Measurements from ENCODE around the gene CDH20.

The CDH20 gene

DNA sequence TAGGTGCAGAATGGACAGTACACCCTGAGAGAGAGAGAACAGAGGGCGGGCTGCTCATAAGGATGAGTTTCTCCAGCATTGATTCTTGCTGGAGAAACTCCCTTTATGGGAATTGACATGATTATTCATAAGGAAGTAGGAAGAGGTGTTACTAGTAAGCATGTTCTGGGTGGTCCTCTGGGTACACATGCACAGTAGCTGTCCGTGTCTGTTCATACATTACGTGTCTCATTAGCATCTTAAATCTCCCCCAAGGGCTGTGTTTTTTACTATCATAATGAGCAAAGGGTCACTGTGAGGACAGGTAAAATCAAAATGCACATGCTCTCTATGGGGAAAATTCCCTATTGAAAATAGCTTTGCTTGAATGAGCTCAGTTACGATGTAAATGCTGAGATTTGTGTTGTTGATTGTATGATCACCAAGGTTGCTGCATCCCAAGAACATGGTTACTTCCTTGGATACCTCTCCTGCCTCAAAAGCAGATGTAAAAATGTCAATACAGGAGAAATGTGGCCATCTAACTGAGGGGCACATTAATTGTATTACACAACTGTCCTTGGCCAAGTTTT, 238.9 kb downstream of the CDH20 start:
- no peaks in the 10 kb centered on the region for H3K9me3 ChIP-seq (ENCODE audit: control insufficient read depth, insufficient read depth, low read depth, low read length)
- no peak overlapping the region for H3K4me3 ChIP-seq (ENCODE audit: low read depth, low read length)
- ChIA-PET CTCF (no interaction called here), POLR2A (no interaction called here)
- no peaks in the 10 kb centered on the region for H3K4me1 ChIP-seq (ENCODE audit: control insufficient read depth, insufficient read depth, low read length)
- H3K27ac ChIP-seq (ENCODE audit: extremely low read depth, low read depth, low read length) = no peak overlapping the region
- TF ChIP-seq SALL2 (tag by site-specific recombination; IDR thresholded peaks at IDR 0.05; ENCODE audit: borderline replicate concordance) (no peak), ZNF133 (tag by site-specific recombination; IDR thresholded peaks at IDR 0.05) (no peak), MYNN (tag by site-specific recombination; IDR thresholded peaks at IDR 0.05; ENCODE audit: borderline replicate concordance) (no peak), YY2 (tag by site-specific recombination; IDR thresholded peaks at IDR 0.05) (no peak), ZNF747 (tag by site-specific recombination; IDR thresholded peaks at IDR 0.05) (no peak)
- TF ChIP-seq, protein P1, sequence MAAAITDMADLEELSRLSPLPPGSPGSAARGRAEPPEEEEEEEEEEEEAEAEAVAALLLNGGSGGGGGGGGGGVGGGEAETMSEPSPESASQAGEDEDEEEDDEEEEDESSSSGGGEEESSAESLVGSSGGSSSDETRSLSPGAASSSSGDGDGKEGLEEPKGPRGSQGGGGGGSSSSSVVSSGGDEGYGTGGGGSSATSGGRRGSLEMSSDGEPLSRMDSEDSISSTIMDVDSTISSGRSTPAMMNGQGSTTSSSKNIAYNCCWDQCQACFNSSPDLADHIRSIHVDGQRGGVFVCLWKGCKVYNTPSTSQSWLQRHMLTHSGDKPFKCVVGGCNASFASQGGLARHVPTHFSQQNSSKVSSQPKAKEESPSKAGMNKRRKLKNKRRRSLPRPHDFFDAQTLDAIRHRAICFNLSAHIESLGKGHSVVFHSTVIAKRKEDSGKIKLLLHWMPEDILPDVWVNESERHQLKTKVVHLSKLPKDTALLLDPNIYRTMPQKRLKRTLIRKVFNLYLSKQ (tag by site-specific recombination; IDR thresholded peaks at IDR 0.05; ENCODE audit: borderline replicate concordance) = no peak
- TF ChIP-seq, protein P2, sequence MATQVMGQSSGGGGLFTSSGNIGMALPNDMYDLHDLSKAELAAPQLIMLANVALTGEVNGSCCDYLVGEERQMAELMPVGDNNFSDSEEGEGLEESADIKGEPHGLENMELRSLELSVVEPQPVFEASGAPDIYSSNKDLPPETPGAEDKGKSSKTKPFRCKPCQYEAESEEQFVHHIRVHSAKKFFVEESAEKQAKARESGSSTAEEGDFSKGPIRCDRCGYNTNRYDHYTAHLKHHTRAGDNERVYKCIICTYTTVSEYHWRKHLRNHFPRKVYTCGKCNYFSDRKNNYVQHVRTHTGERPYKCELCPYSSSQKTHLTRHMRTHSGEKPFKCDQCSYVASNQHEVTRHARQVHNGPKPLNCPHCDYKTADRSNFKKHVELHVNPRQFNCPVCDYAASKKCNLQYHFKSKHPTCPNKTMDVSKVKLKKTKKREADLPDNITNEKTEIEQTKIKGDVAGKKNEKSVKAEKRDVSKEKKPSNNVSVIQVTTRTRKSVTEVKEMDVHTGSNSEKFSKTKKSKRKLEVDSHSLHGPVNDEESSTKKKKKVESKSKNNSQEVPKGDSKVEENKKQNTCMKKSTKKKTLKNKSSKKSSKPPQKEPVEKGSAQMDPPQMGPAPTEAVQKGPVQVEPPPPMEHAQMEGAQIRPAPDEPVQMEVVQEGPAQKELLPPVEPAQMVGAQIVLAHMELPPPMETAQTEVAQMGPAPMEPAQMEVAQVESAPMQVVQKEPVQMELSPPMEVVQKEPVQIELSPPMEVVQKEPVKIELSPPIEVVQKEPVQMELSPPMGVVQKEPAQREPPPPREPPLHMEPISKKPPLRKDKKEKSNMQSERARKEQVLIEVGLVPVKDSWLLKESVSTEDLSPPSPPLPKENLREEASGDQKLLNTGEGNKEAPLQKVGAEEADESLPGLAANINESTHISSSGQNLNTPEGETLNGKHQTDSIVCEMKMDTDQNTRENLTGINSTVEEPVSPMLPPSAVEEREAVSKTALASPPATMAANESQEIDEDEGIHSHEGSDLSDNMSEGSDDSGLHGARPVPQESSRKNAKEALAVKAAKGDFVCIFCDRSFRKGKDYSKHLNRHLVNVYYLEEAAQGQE (tag by site-specific recombination; IDR thresholded peaks at IDR 0.05) = no peak
- no peaks in the 10 kb centered on the region for H3K36me3 ChIP-seq (ENCODE audit: control insufficient read depth in 2 of 2, insufficient read depth in 1 of 2, low read length in 2 of 2)

DNA sequence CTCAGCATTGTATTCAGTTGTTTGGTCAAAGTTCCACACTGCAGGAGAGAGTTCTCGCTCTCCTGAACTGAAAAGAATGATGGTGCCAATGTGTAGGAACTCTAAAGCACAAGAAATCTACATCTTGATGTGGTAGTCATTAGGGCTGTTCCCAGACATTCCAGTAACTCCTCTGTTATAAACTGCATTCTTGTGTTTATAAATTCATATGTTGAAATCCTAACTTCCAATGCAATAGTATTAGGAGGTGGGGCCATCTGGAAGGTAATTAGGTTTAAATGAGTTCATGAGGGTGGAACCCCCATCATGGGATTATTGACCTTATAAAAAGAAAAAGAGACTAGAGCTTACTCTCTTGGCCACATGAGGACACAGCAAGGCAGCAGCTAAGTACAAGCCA, 239.6 kb downstream of the CDH20 start:
- Histone ChIP-seq H3K27ac (ENCODE audit: extremely low read depth, low read depth, low read length) (no peak overlapping the region), H3K9me3 (ENCODE audit: control insufficient read depth, insufficient read depth, low read depth, low read length) (no peaks in the 10 kb centered on the region), H3K36me3 (ENCODE audit: control insufficient read depth in 2 of 2, insufficient read depth in 1 of 2, low read length in 2 of 2) (no peaks in the 10 kb centered on the region), H3K4me1 (ENCODE audit: control insufficient read depth, insufficient read depth, low read length) (no peaks in the 10 kb centered on the region), H3K4me3 (ENCODE audit: low read depth, low read length) (no peak overlapping the region)
- CTCF ChIA-PET = interaction anchor here (1.2 to 1.3 kb wide), 2 partner anchors 9 to 10 kb away, joined by 3 to 5 read pairs; no protein-coding TSS in a partner anchor
- POLR2A ChIA-PET = no interaction called here
- TF ChIP-seq ZIC2 (tag by site-specific recombination; IDR thresholded peaks at IDR 0.05) (no peak), ZBTB8A (tag by site-specific recombination; IDR thresholded peaks at IDR 0.05) (no peak), ZNF629 (tag by site-specific recombination; IDR thresholded peaks at IDR 0.05) (no peak), ZFP69B (tag by site-specific recombination; IDR thresholded peaks at IDR 0.05) (no peak), ZNF37A (tag by site-specific recombination; IDR thresholded peaks at IDR 0.05) (no peak)
- TF ChIP-seq, protein P3, sequence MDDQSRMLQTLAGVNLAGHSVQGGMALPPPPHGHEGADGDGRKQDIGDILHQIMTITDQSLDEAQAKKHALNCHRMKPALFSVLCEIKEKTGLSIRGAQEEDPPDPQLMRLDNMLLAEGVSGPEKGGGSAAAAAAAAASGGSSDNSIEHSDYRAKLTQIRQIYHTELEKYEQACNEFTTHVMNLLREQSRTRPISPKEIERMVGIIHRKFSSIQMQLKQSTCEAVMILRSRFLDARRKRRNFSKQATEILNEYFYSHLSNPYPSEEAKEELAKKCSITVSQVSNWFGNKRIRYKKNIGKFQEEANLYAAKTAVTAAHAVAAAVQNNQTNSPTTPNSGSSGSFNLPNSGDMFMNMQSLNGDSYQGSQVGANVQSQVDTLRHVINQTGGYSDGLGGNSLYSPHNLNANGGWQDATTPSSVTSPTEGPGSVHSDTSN (CRISPR knock-in tag; IDR thresholded peaks at IDR 0.05) = no peak
- TF ChIP-seq, protein P4, sequence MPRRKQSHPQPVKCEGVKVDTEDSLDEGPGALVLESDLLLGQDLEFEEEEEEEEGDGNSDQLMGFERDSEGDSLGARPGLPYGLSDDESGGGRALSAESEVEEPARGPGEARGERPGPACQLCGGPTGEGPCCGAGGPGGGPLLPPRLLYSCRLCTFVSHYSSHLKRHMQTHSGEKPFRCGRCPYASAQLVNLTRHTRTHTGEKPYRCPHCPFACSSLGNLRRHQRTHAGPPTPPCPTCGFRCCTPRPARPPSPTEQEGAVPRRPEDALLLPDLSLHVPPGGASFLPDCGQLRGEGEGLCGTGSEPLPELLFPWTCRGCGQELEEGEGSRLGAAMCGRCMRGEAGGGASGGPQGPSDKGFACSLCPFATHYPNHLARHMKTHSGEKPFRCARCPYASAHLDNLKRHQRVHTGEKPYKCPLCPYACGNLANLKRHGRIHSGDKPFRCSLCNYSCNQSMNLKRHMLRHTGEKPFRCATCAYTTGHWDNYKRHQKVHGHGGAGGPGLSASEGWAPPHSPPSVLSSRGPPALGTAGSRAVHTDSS (tag by site-specific recombination; IDR thresholded peaks at IDR 0.05) = no peak
- TF ChIP-seq, protein P5, sequence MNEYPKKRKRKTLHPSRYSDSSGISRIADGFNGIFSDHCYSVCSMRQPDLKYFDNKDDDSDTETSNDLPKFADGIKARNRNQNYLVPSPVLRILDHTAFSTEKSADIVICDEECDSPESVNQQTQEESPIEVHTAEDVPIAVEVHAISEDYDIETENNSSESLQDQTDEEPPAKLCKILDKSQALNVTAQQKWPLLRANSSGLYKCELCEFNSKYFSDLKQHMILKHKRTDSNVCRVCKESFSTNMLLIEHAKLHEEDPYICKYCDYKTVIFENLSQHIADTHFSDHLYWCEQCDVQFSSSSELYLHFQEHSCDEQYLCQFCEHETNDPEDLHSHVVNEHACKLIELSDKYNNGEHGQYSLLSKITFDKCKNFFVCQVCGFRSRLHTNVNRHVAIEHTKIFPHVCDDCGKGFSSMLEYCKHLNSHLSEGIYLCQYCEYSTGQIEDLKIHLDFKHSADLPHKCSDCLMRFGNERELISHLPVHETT (tag by site-specific recombination; IDR thresholded peaks at IDR 0.05) = no peak
